Keratinocyte (primary cell): Measurements from ENCODE around the gene CSF3R. TPM values are rescaled to one million over a fixed set of nuclear protein-coding genes. Genes with fewer than 3 reads are reported as not detected.

Experiments
- DNase-seq: peaks from one replicate; pipeline ENCODE4 v3.0.0-alpha.2; 2011; ENCODE audit warnings: low read depth, missing footprints, low spot score
- FAIRE-seq: peaks from 2 replicates; lab custom pipeline; 2011; peaks lifted over from hg19 to GRCh38; lab: Jason Lieb, UNC
- H2AFZ ChIP-seq: 2 replicates; pipeline ENCODE4 v1.6.0; 2012; ENCODE audit warnings: low read length, control low read depth, inconsistent platforms; ENCODE audit not compliant: control insufficient read depth
- H3K27ac ChIP-seq: 2 replicates; pipeline ENCODE4 v1.5.1; 2011; ENCODE audit warnings: low read length; ENCODE audit not compliant: control insufficient read depth, insufficient read depth
- H3K27me3 ChIP-seq: 3 replicates; pipeline ENCODE4 v1.6.0; 2011; ENCODE audit warnings: low read length; ENCODE audit not compliant: control insufficient read depth, insufficient read depth; ENCODE audit errors: extremely low read depth
- H3K36me3 ChIP-seq, 2 experiments: 2 replicates in 1 of 2; 3 replicates in 1 of 2; pipeline ENCODE4 v1.5.1; 2011; ENCODE audit warnings: low read length in 2 of 2, mild to moderate bottlenecking in 1 of 2; ENCODE audit not compliant: control insufficient read depth in 2 of 2, insufficient read depth in 2 of 2; ENCODE audit errors: extremely low read depth in 1 of 2
- H3K4me1 ChIP-seq: 3 replicates; pipeline ENCODE4 v1.5.1; 2011; ENCODE audit warnings: low read length; ENCODE audit not compliant: control insufficient read depth, insufficient read depth; ENCODE audit errors: extremely low read depth
- H3K4me2 ChIP-seq: 3 replicates; pipeline ENCODE4 v1.6.0; 2011; ENCODE audit warnings: low read depth, low read length; ENCODE audit not compliant: control insufficient read depth, insufficient read depth; ENCODE audit errors: extremely low read depth
- H3K4me3 ChIP-seq, 3 experiments: fragments of 200-600 bp in 1 of 3; sonication (generic) in 1 of 3; 2 replicates in 2 of 3; 3 replicates in 1 of 3; pipeline ENCODE4 v1.5.1; 2011 to 2016; ENCODE audit warnings: low read length in 3 of 3, mild to moderate bottlenecking in 3 of 3, control low read depth in 2 of 3, inconsistent platforms in 1 of 3, low read depth in 1 of 3, mixed read lengths in 1 of 3, mixed run types in 1 of 3, moderate library complexity in 1 of 3; ENCODE audit not compliant: control insufficient read depth in 2 of 3, insufficient read depth in 2 of 3; ENCODE audit errors: extremely low read depth in 1 of 3
- H3K79me2 ChIP-seq: 2 replicates; pipeline ENCODE4 v1.6.0; 2012; ENCODE audit warnings: low read length; ENCODE audit not compliant: control insufficient read depth, insufficient read depth
- H3K9ac ChIP-seq: 3 replicates; pipeline ENCODE4 v1.6.0; 2011; ENCODE audit warnings: low read length; ENCODE audit not compliant: control insufficient read depth, insufficient read depth; ENCODE audit errors: extremely low read depth
- H3K9me1 ChIP-seq: 3 replicates; pipeline ENCODE4 v1.6.0; 2011; ENCODE audit warnings: low read length; ENCODE audit not compliant: control insufficient read depth, insufficient read depth; ENCODE audit errors: extremely low read depth
- H3K9me3 ChIP-seq: 2 replicates; pipeline ENCODE4 v1.5.1; 2012; ENCODE audit warnings: low read depth, low read length; ENCODE audit not compliant: control insufficient read depth
- H4K20me1 ChIP-seq: 3 replicates; pipeline ENCODE4 v1.6.0; 2011; ENCODE audit warnings: low read length; ENCODE audit not compliant: control insufficient read depth, insufficient read depth; ENCODE audit errors: extremely low read depth
- EZH2 ChIP-seq: IDR thresholded peaks from one replicate; pipeline ENCODE4 v1.6.1; 2012; ENCODE audit warnings: inconsistent platforms, mild to moderate bottlenecking, low read length, moderate library complexity
- dilution Hi-C: fragments of 300-500 bp; cut with MboI; formaldehyde crosslinking; loops from one replicate; pipeline ENCODE4 v1.7.0; 2020; ENCODE audit warnings: low sequenced_read_pairs; ENCODE audit not compliant: extremely low pct_ligation_motif_present
- polyA minus RNA-seq, 3 experiments: library from RNA; depleted of rRNA, polyadenylated mRNA; stranded (reverse); fragments of >200 nt; gene quantifications; 1 replicate in 1 of 3; 2 replicates in 1 of 3; 3 replicates in 1 of 3; pipeline ENCODE4 v1.2.3, GENCODE V29; 2011
- polyA plus RNA-seq, 5 experiments: library from polyadenylated mRNA; depleted of rRNA in 3 of 5; stranded (reverse) in 3 of 5; stranded (forward) in 1 of 5; unstranded in 1 of 5; fragments of >200 nt; gene quantifications; 1 replicate in 1 of 5; 2 replicates in 3 of 5; 3 replicates in 1 of 5; pipeline versions ENCODE4 v1.2.1 to v1.2.3, GENCODE V29; 2011 to 2012; ENCODE audit warnings: missing spikeins in 2 of 5, low read depth in 1 of 5, low replicate concordance in 1 of 5
- TF ChIP-seq, protein P1 (sequence below), 3 experiments: IDR thresholded peaks in 1 of 3; conservative IDR thresholded peaks in 1 of 3; optimal IDR thresholded peaks in 1 of 3; 2 replicates in 2 of 3; 3 replicates in 1 of 3; pipeline versions ENCODE3 to v1.5.1; 2011; ENCODE audit warnings: low read length in 3 of 3, mild to moderate bottlenecking in 3 of 3, moderate library complexity in 2 of 3, control low read depth in 1 of 3, inconsistent platforms in 1 of 3; ENCODE audit not compliant: insufficient read depth in 2 of 3; ENCODE audit errors: extremely low read depth in 1 of 3

Gene CSF3R
- polyA plus RNA-seq = not detected in 3 replicates
- polyA plus RNA-seq (2011; ENCODE audit: low read depth) = not detected
- polyA plus RNA-seq (2011; cell fraction: cytosol; rRNA removed) = not detected in 2 replicates
- not detected in 2 replicates for polyA plus RNA-seq (2011; cell fraction: nucleus; rRNA removed)
- not detected in 2 replicates for polyA plus RNA-seq (2012; ENCODE audit: low replicate concordance)
- not detected in 3 replicates for polyA minus RNA-seq
- polyA minus RNA-seq (2011; cell fraction: cytosol; rRNA and poly(A)+ RNA removed) = not detected
- not detected in 2 replicates for polyA minus RNA-seq (2011; cell fraction: nucleus; rRNA and poly(A)+ RNA removed)

DNA sequence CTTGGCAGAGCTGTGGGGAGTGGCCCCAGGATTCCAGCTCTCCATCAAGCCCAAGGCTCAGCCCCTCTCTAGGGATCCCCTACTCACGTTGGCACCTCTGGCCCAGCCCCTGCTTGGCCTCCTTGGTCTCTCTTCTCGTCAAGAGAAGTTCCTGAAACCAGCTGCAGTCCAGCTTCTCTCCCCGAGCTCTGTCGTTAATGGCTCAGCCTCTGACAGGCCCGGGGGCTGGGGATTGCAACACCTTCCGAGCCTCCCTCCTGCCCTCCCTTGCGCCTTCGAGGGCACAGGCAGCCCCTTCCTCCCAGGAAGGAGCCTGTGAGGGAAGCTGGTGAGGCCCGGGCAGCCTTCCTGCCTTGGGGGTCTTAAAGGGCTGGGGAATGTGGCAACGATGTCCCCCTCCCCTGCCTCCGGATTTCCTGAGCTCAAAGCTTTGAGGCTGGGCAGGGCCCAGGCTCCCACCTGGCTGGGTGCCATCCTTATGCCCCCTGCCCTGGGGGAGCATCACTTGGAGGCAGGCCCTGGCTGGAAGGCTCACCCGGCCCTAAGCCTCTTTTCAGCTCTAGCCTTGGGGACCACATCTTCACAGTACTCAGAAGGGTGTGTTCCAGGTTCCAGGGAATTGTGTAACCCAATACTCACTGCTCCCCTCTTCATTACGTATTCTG is at the start of gene CSF3R:
TSS of gene CSF3R (minus strand) at position 190 of the 665 bp plus-strand sequence. CDS start 3,417 bp downstream, outside the sequence.
- FAIRE-seq (no peak), DNase-seq (no peak)
- H3K9me1 ChIP-seq = no peaks in the 10 kb centered on the region
- TF ChIP-seq, protein P1, sequence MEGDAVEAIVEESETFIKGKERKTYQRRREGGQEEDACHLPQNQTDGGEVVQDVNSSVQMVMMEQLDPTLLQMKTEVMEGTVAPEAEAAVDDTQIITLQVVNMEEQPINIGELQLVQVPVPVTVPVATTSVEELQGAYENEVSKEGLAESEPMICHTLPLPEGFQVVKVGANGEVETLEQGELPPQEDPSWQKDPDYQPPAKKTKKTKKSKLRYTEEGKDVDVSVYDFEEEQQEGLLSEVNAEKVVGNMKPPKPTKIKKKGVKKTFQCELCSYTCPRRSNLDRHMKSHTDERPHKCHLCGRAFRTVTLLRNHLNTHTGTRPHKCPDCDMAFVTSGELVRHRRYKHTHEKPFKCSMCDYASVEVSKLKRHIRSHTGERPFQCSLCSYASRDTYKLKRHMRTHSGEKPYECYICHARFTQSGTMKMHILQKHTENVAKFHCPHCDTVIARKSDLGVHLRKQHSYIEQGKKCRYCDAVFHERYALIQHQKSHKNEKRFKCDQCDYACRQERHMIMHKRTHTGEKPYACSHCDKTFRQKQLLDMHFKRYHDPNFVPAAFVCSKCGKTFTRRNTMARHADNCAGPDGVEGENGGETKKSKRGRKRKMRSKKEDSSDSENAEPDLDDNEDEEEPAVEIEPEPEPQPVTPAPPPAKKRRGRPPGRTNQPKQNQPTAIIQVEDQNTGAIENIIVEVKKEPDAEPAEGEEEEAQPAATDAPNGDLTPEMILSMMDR (optimal IDR thresholded peaks at IDR 0.05 in 1 of 3, IDR thresholded peaks at IDR 0.05 in 1 of 3, conservative IDR thresholded peaks at IDR 0.05 in 1 of 3; ENCODE audit: extremely low read depth in 1 of 3, insufficient read depth in 2 of 3, low read length in 3 of 3) = no peak
- TF ChIP-seq EZH2 = no peak
- H3K9ac ChIP-seq = no peak within 1 kb of the TSS
- no peak within 1 kb of the TSS for H3K4me3 ChIP-seq
- no peak within 1 kb of the TSS for H3K27ac ChIP-seq
- H3K4me2 ChIP-seq = no peak within 1 kb of the TSS
- no peaks in the 10 kb centered on the region for H3K4me1 ChIP-seq
- H3K27me3 ChIP-seq = peaks cover 5% of the 10 kb centered on the region
- H4K20me1 ChIP-seq = no peaks in the 10 kb centered on the region
- H3K36me3 ChIP-seq = no peaks in the 10 kb centered on the region
- dilution Hi-C loops = no loop called here
- no peaks in the 10 kb centered on the region for H3K9me3 ChIP-seq
- H3K79me2 ChIP-seq = no peaks in the 10 kb centered on the region
- H2AFZ ChIP-seq = no peak within 1 kb of the TSS

DNA sequence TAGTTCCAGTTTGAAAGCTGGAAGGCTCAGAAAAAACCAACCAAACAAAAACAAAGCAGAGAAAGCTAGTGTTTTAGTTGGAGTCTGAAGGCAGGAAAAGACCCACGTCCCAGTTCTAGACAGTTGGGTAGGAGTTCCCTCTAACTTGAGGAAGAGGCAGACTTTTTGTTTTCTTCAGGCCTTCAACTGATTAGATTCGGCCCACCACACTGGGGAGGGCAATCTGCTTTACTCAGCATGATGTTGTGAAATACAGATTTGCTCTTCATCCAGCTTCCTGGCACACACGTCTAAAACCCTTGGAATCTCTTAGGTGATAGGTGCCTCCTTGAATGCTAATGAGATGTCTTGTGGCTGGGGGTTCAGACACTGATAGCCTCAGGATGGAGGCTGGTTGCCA is 49.1 kb upstream of the CSF3R start:
- Histone ChIP-seq H3K36me3 (no peaks in the 10 kb centered on the region), H4K20me1 (no peaks in the 10 kb centered on the region), H3K4me2 (no peak overlapping the region), H3K27me3 (peaks cover 13% of the 10 kb centered on the region), H3K27ac (no peak overlapping the region), H3K4me3 (no peak overlapping the region), H3K9ac (no peak overlapping the region), H3K9me1 (no peaks in the 10 kb centered on the region), H3K9me3 (no peaks in the 10 kb centered on the region), H2AFZ (no peak overlapping the region), H3K4me1 (no peaks in the 10 kb centered on the region), H3K79me2 (no peaks in the 10 kb centered on the region)
- TF ChIP-seq EZH2 = no peak
- DNase-seq (no peak), FAIRE-seq (no peak)
- dilution Hi-C loops = no loop called here
